Upper lobe of left lung (tissue), 6 donors: Measurements from ENCODE around the gene GSG1. TPM values are rescaled to one million over a fixed set of nuclear protein-coding genes. Genes with fewer than 3 reads are reported as not detected.

Experiments
- ATAC-seq, 2 donors: fragments of 200-7000 bp; cut with Tn5 transposase; one replicate each; pipeline ENCODE4 v1.9.1; 2022; ENCODE audit warnings: mild to moderate bottlenecking in 2 of 2, moderate library complexity in 2 of 2; ENCODE audit not compliant: low FRiP score in 2 of 2
- DNase-seq, 2 donors: peaks; one replicate each; pipeline ENCODE4 v3.0.0-alpha.2; 2019 to 2020
- H3K27ac ChIP-seq, 4 donors: fragments of 200-600 bp; sonication (generic); one replicate each; pipeline ENCODE4 v1.5.1; 2016 to 2019
- H3K27me3 ChIP-seq, 4 donors: fragments of 200-600 bp; sonication (generic); one replicate each; pipeline ENCODE4 v1.5.1; 2017 to 2019
- H3K36me3 ChIP-seq, 4 donors: fragments of 200-600 bp; sonication (generic); one replicate each; pipeline ENCODE4 v1.5.1; 2016 to 2019
- H3K4me1 ChIP-seq, 4 donors: fragments of 200-600 bp; sonication (generic); one replicate each; pipeline ENCODE4 v1.5.1; 2018 to 2019
- H3K4me3 ChIP-seq, 4 donors: fragments of 200-600 bp; sonication (generic); one replicate each; pipeline ENCODE4 v1.5.1; 2017 to 2019; ENCODE audit warnings: mild to moderate bottlenecking in 2 of 4, moderate library complexity in 1 of 4
- H3K9me3 ChIP-seq, 4 donors: fragments of 200-600 bp; sonication (generic); one replicate each; pipeline ENCODE4 v1.5.1; 2018 to 2019
- EP300 ChIP-seq, 4 donors: sonication (generic); formaldehyde crosslinking; IDR thresholded peaks; one replicate each; pipeline ENCODE4 v1.5.1; 2017; ENCODE audit warnings: antibody characterized with exemption in 4 of 4, control low read depth in 2 of 4
- POLR2A ChIP-seq, 4 donors: fragments of 450-650 bp; IDR thresholded peaks; one replicate each; pipeline ENCODE4 v1.5.1; 2016 to 2017; ENCODE audit warnings: antibody characterized with exemption in 4 of 4, mild to moderate bottlenecking in 2 of 4
- POLR2AphosphoS5 ChIP-seq, 2 donors: sonication (generic); formaldehyde crosslinking; IDR thresholded peaks; one replicate each; pipeline ENCODE4 v1.5.1; 2017; ENCODE audit warnings: antibody characterized with exemption in 2 of 2
- WGBS, 2 donors: methylation state at CpG; one replicate each; pipeline ENCODE4 v1.1.5; 2017 to 2018; 5-methylcytosine and 5-hydroxymethylcytosine counted together
- total RNA-seq, 6 donors: library from RNA; depleted of rRNA in 4 of 6; stranded (reverse); fragments of >200 nt in 4 of 6; gene quantifications; one replicate each; pipeline versions ENCODE4 v1.1.0 to v1.2.1, GENCODE V29; 2016 to 2021
- TF ChIP-seq, protein P1 (sequence below), 6 experiments: fragments of 450-650 bp in 4 of 6; fragments of 200-600 bp in 2 of 6; sonication (generic) in 2 of 6; IDR thresholded peaks; one replicate each; pipeline ENCODE4 v1.5.1; 2016 to 2019; ENCODE audit warnings: antibody characterized with exemption in 6 of 6
- donor health status: DM: no; HTN: no; CAD: no; lungs with moderate emphysema.
- donor health status: DM: no; HTN: yes; CAD: no; lungs with severe emphysema.

Gene GSG1
- total RNA-seq, 6 donors from 2014 or later: not detected

DNA sequence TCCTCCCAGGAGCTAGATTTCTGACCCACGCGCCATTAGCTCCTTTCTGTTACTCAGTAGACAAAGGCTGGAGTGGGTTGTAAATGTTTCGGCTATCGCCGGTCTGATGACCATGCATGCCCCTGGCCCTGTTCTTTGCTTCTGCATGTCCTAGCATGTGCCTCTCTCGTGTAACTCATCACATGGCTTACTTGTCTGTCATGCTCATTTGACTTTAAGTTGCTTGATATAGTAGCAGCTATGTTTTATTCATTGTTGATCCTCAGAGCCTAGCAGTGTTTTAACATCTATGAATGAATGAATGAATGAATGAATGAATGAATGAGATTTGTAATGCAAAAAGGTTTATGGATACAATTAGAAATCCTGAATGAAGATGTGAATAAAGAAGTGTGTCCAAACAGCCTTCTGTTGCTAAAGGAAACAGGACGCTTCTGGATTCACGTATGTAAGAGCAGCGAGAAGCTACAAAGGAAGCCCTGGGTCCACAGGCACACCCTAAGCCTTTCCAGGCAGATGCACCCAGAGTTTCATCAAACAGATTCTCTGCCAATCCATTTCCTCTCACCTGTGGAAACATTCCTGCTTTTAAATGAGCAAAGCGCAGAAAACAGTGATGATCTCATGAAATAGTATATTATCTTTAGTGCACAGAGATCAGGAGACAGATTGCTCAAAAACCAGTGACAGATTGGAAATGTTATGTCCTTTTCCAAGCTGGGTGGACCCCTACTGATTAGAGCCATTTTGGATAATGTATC, 3.4 kb downstream of the GSG1 start:
- no peak overlapping the region for H3K4me3 ChIP-seq
- H3K9me3 ChIP-seq: no peaks in the 10 kb centered on the region
- peaks cover 49 to 66% (median 60%) of the 10 kb centered on the region in 4 donors for H3K4me1 ChIP-seq
- WGBS, 2 donors: 69 to 77% methylated on average over 10 of the region's 10 CpGs
- peak overlapping the region; percentile 95 to 100 (median 96) for H3K27ac ChIP-seq
- TF ChIP-seq POLR2AphosphoS5 (IDR thresholded peaks at IDR 0.05) (no peak), EP300 (IDR thresholded peaks at IDR 0.05) (no peak), POLR2A (IDR thresholded peaks at IDR 0.05) (no peak)
- TF ChIP-seq, protein P1, sequence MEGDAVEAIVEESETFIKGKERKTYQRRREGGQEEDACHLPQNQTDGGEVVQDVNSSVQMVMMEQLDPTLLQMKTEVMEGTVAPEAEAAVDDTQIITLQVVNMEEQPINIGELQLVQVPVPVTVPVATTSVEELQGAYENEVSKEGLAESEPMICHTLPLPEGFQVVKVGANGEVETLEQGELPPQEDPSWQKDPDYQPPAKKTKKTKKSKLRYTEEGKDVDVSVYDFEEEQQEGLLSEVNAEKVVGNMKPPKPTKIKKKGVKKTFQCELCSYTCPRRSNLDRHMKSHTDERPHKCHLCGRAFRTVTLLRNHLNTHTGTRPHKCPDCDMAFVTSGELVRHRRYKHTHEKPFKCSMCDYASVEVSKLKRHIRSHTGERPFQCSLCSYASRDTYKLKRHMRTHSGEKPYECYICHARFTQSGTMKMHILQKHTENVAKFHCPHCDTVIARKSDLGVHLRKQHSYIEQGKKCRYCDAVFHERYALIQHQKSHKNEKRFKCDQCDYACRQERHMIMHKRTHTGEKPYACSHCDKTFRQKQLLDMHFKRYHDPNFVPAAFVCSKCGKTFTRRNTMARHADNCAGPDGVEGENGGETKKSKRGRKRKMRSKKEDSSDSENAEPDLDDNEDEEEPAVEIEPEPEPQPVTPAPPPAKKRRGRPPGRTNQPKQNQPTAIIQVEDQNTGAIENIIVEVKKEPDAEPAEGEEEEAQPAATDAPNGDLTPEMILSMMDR (IDR thresholded peaks at IDR 0.05): no peak
- ATAC-seq (no peak), DNase-seq (no peak)
- H3K27me3 ChIP-seq: no peaks in the 10 kb centered on the region
- H3K36me3 ChIP-seq: no peaks in the 10 kb centered on the region

DNA sequence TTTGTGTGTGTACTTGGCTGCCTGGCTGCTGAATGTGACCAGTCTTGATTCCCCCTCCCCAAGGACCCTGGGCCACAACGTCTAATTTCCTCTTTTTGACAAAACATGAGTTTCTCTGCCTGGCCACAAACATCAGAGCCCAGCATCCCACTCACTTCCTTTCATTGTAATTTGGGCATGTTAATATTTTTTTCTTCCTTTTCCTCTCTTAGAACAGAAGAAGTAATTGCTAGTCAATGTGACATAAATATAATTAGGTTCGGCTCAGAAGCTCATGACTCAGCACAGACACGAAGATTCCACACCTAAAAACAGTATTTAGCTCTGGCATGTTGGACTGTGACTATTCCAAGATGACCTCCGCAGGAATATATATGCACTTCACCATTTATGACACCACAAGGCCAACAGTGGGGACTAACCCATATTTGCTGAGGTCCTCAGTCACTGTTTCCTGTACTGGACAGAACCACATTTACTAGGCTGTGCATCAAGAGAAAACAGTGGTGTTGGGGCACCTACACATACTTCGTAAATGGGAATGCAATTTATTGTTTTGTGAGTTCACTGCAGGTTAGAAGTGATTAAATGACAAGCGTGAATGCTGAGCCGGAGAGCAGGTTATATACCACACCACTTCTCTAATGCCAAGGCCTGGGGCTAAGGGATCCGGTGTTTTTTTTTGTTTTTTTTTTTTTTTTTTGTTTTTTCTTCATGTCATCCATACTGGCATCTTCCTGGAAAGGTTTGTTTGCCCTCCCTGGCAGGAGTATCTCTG, 4.2 kb downstream of the GSG1 start:
- ATAC-seq: no peak
- no peaks in the 10 kb centered on the region for H3K9me3 ChIP-seq
- H3K27me3 ChIP-seq: no peaks in the 10 kb centered on the region
- peak overlapping the region; percentile 95 to 100 (median 96) for H3K27ac ChIP-seq
- H3K4me3 ChIP-seq: no peak overlapping the region
- peak in 1 of 2 donors; percentile 10 for TF ChIP-seq POLR2AphosphoS5 (IDR thresholded peaks at IDR 0.05)
- TF ChIP-seq, protein P1 (IDR thresholded peaks at IDR 0.05): peak in 1 of 6 experiments; percentile 5
- no peak for TF ChIP-seq EP300 (IDR thresholded peaks at IDR 0.05)
- no peak for TF ChIP-seq POLR2A (IDR thresholded peaks at IDR 0.05)
- peaks cover 49 to 66% (median 60%) of the 10 kb centered on the region in 4 donors for H3K4me1 ChIP-seq
- H3K36me3 ChIP-seq: no peaks in the 10 kb centered on the region
- 51 to 59% methylated on average over 8 of the region's 8 CpGs for WGBS, 2 donors
- DNase-seq: no peak

DNA sequence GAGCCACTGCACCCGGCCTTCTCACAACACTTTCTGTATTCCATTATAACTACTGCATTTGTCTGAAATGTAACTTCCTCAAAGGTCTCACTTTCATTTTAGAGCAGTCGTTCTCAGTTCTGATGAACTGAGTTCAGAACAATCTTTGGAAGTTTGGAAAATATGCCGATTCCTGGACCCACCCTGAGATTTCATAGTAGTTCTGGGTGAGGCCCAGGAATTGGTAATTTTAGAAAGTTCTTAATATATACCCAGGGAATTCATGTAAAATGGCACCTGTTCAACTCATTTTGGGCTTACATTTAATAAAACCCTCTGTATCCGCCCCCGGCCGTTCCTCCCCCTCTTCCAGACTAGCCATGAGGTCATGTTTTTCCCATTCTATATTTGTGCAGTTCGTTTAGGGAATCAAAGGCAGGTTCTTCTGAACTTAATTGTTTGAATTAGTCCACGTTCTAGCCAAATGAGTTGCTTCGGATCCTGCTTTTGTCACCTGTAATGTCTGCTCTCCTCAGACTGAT, 5.9 kb downstream of the GSG1 start:
- peak in 1 of 2 donors; percentile 7 for ATAC-seq
- H3K27me3 ChIP-seq: no peaks in the 10 kb centered on the region

DNA sequence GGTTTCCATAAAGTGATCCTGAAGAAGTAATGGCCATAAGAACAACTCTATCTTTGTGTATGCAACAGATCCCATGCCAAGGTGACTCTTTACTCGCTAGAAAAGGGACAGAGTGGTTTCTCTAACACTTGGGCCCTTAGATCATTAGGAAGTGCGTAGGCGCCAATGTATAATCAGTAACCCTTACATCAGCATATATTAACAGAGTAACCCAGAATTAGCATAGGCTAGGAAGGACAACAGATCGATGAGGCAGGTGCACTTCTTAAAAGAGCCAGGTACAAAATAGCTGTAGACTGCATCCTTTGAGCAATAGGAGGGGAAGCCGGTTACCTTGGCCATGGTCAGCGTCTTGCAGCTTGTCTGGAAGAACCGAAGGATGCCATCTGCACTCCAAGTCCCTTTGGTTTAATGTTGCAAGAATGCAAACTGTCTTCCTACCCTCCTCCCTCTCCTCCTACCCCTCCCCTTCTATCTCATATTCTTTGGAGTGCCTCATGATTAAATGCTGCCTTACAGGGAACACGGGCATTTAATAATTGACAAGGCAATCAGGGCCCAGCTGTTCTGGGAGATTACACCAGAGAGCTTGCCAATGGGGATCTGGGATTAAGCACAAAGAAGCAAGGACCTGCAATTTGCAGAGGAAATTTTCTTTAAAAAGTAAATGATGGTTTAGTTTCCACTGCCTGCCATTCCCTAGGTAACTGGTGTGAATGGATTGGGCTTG, 8.0 kb downstream of the GSG1 start:
- Histone ChIP-seq H3K4me3 (no peak overlapping the region), H3K27me3 (no peaks in the 10 kb centered on the region), H3K27ac (no peak overlapping the region), H3K36me3 (no peaks in the 10 kb centered on the region), H3K9me3 (no peaks in the 10 kb centered on the region), H3K4me1 (peaks cover 28 to 39% (median 37%) of the 10 kb centered on the region in 4 donors)
- no peak for DNase-seq
- ATAC-seq: no peak
- WGBS, 2 donors: 76 to 84% methylated on average over 8 of the region's 8 CpGs
- no peak for TF ChIP-seq POLR2A (IDR thresholded peaks at IDR 0.05)
- TF ChIP-seq POLR2AphosphoS5 (IDR thresholded peaks at IDR 0.05): no peak
- TF ChIP-seq EP300 (IDR thresholded peaks at IDR 0.05): no peak
- TF ChIP-seq, protein P1 (IDR thresholded peaks at IDR 0.05): no peak

More for the DNA sequence above, 5.9 kb downstream of the GSG1 start:
- Histone ChIP-seq H3K4me1 (peaks cover 44 to 61% (median 53%) of the 10 kb centered on the region in 4 donors), H3K4me3 (peak overlapping the region in 3 of 4 donors; percentile 4 to 22 (median 16)), H3K9me3 (no peaks in the 10 kb centered on the region), H3K36me3 (no peaks in the 10 kb centered on the region), H3K27ac (peak overlapping the region; percentile 95 to 100 (median 96))
- TF ChIP-seq POLR2AphosphoS5 (IDR thresholded peaks at IDR 0.05) (no peak), POLR2A (IDR thresholded peaks at IDR 0.05) (peak in 1 of 4 donors; percentile 4)
- TF ChIP-seq, protein P1 (IDR thresholded peaks at IDR 0.05): no peak
- no peak for DNase-seq
- 27 to 33% methylated on average over 9 of the region's 9 CpGs for WGBS, 2 donors
